Activated CD4-positive, alpha-beta T cell treated with anti-CD3 and anti-CD28 coated beads for 1 hour (primary cell): Measurements from ENCODE around the gene GDF10.

Experiments used
- DNase-seq: peaks from one replicate; pipeline ENCODE4 v3.0.0-alpha.2; 2020

Gene GDF10

GRCh38 chr10:47335906-47336305 is 35.9 kb downstream of the GDF10 start:
- DNase-seq = no peak

- DNase-seq = no peak
Observed at GRCh38 chr10:47336387-47337134, 36.6 kb downstream of the GDF10 start.

GRCh38 chr10:47337310-47337709 is 37.3 kb downstream of the GDF10 start:
- no peak for DNase-seq

- no peak for DNase-seq
Observed at GRCh38 chr10:47339186-47339735, 39.3 kb downstream of the GDF10 start.

GRCh38 chr10:47339759-47340607 is 40.0 kb downstream of the GDF10 start:
- DNase-seq = no peak

- peak; percentile 56 for DNase-seq
Observed at GRCh38 chr10:47340608-47341170, 40.7 kb downstream of the GDF10 start.

- DNase-seq = no peak
Observed at GRCh38 chr10:47344996-47345870, 45.2 kb downstream of the GDF10 start.

GRCh38 chr10:47346581-47347302 is 46.7 kb downstream of the GDF10 start:
- DNase-seq = no peak

- no peak for DNase-seq
Observed at GRCh38 chr10:47347303-47347675, 47.3 kb downstream of the GDF10 start.

- DNase-seq = no peak
Observed at GRCh38 chr10:47348138-47348651, 48.2 kb downstream of the GDF10 start, which contains the start of gene RBP3. Gene RBP3 (plus strand): TSS chr10:47348363. CDS start chr10:47348485, 122 bp downstream.

GRCh38 chr10:47348661-47349470 is 48.9 kb downstream of the GDF10 start:
- no peak for DNase-seq

- DNase-seq = no peak
Observed at GRCh38 chr10:47349516-47349915, 49.5 kb downstream of the GDF10 start.

- DNase-seq = no peak
Observed at GRCh38 chr10:47349941-47350371, 50.0 kb downstream of the GDF10 start.

GRCh38 chr10:47350671-47351640 is 51.0 kb downstream of the GDF10 start:
- no peak for DNase-seq

- DNase-seq = no peak
Observed at GRCh38 chr10:47351899-47352815, 52.2 kb downstream of the GDF10 start.

GRCh38 chr10:47353351-47353750 is 53.4 kb downstream of the GDF10 start:
- DNase-seq = no peak

- no peak for DNase-seq
Observed at GRCh38 chr10:47354165-47354564, 54.2 kb downstream of the GDF10 start.

GRCh38 chr10:47354900-47355299 is 54.9 kb downstream of the GDF10 start:
- DNase-seq = no peak
